GM06990 (cell line): Measurements from ENCODE around the gene PADI2.
"Not testable (repeated sequence)": the region's sequence is repeated elsewhere in the genome, so short reads cannot be mapped to it uniquely, and the experiment has no call there.

Experiments
- DNase-seq: peaks from one replicate; pipeline ENCODE4 v3.0.0-alpha.2; 2011; ENCODE audit not compliant: insufficient read length; ENCODE audit errors: extremely low read depth
- H3K27me3 ChIP-seq: replicated peaks from 2 replicates; pipeline ENCODE4 v1.6.0; 2011; ENCODE audit warnings: low read length; ENCODE audit not compliant: control insufficient read depth, insufficient read depth
- H3K36me3 ChIP-seq: 2 replicates; pipeline ENCODE4 v1.5.1; 2011; ENCODE audit warnings: low read length; ENCODE audit not compliant: control insufficient read depth, insufficient read depth
- H3K4me3 ChIP-seq: replicated peaks from 2 replicates; pipeline ENCODE4 v1.5.1; 2011; ENCODE audit warnings: low read depth, mild to moderate bottlenecking, control low read depth, low read length
- TF ChIP-seq, protein P1 (sequence below): IDR thresholded peaks from 2 replicates; pipeline ENCODE4 v1.5.1; 2011; ENCODE audit warnings: low read length, control low read depth, mild to moderate bottlenecking, inconsistent platforms; ENCODE audit not compliant: insufficient read depth, poor library complexity, severe bottlenecking

Gene PADI2

GRCh38 chr1:17068789-17069188 is 50.5 kb downstream of the PADI2 start:
- Histone ChIP-seq H3K4me3 (no peak overlapping the region), H3K27me3 (no peaks in the 10 kb centered on the region), H3K36me3 (no peaks in the 10 kb centered on the region)
- no peak for DNase-seq
- TF ChIP-seq, protein P1, sequence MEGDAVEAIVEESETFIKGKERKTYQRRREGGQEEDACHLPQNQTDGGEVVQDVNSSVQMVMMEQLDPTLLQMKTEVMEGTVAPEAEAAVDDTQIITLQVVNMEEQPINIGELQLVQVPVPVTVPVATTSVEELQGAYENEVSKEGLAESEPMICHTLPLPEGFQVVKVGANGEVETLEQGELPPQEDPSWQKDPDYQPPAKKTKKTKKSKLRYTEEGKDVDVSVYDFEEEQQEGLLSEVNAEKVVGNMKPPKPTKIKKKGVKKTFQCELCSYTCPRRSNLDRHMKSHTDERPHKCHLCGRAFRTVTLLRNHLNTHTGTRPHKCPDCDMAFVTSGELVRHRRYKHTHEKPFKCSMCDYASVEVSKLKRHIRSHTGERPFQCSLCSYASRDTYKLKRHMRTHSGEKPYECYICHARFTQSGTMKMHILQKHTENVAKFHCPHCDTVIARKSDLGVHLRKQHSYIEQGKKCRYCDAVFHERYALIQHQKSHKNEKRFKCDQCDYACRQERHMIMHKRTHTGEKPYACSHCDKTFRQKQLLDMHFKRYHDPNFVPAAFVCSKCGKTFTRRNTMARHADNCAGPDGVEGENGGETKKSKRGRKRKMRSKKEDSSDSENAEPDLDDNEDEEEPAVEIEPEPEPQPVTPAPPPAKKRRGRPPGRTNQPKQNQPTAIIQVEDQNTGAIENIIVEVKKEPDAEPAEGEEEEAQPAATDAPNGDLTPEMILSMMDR = no peak

- TF ChIP-seq, protein P1 = no peak
- Histone ChIP-seq H3K36me3 (no peaks in the 10 kb centered on the region), H3K27me3 (no peaks in the 10 kb centered on the region), H3K4me3 (no peak overlapping the region)
- no peak for DNase-seq
Measured at GRCh38 chr1:17067465-17068240, 51.6 kb downstream of the PADI2 start.

DNA sequence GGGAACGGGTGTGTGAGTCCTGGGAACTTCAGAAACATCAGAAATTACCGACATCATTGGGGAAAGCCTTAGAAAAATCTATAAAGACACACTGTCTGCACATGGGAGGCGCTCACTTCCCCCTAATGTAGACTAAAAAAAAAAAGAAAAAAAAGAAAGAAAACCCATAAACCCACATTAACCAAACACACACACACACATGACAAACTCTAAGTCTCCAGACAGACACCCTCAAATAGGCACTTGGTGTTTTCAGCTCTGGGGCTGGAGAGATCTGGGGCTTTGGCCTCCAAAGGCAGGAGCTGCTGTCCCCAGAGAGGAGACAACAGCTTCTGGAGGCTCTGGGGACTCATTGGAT is 52.2 kb downstream of the PADI2 start:
- TF ChIP-seq, protein P1 = no peak
- DNase-seq = no peak
- Histone ChIP-seq H3K4me3 (no peak overlapping the region), H3K27me3 (no peaks in the 10 kb centered on the region), H3K36me3 (no peaks in the 10 kb centered on the region)

- DNase-seq = no peak
- TF ChIP-seq, protein P1 = no peak
- Histone ChIP-seq H3K4me3 (no peak overlapping the region), H3K27me3 (no peaks in the 10 kb centered on the region), H3K36me3 (no peaks in the 10 kb centered on the region)
Measured at GRCh38 chr1:17066361-17067068, 52.7 kb downstream of the PADI2 start.

- Histone ChIP-seq H3K27me3 (no peaks in the 10 kb centered on the region), H3K4me3 (no peak overlapping the region), H3K36me3 (no peaks in the 10 kb centered on the region)
- DNase-seq = no peak
- TF ChIP-seq, protein P1 = no peak
Measured at GRCh38 chr1:17065666-17066065, 53.6 kb downstream of the PADI2 start.

GRCh38 chr1:17062751-17063150 is 56.5 kb downstream of the PADI2 start:
- not testable (repeated sequence) for H3K4me3 ChIP-seq, H3K36me3 ChIP-seq, DNase-seq, H3K27me3 ChIP-seq
